ENCODE results near the gene TMEM164. TPM values are rescaled to one million over a fixed set of nuclear protein-coding genes. Genes with fewer than 3 reads are reported as not detected.

TMEM164 gene
- polyA plus RNA-seq, 2 donors = 7.1 to 11.9 TPM

DNA sequence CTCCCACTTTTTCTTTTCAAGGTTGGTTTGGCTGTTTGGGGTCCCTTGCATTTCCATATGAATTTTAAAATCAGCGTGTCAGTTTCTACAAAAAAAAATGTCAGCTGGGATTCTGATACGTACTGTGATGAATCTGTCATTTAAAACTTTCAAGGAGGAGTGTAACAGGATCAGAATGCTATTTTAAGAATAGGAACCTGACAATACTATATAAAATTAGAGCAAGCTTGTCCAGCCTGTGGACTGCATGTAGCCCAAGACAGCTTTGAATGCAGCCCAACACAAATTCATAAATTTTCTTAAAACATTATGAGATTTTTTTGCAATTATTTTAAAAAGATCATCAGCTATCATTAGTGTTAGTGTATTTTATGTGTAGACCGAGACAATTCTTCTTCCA, 56.5 kb downstream of the TMEM164 start:
- Histone ChIP-seq H3K27ac (ENCODE audit: low read depth in 2 of 2, low read length in 1 of 2) (no peak overlapping the region), H3K36me3 (ENCODE audit: control insufficient read depth in 2 of 2, insufficient read depth in 2 of 2, low read length in 1 of 2) (no peaks in the 10 kb centered on the region), H3K4me1 (ENCODE audit: control insufficient read depth in 2 of 2, insufficient read depth in 2 of 2, low read length in 1 of 2) (no peaks in the 10 kb centered on the region), H3K27me3 (ENCODE audit: control insufficient read depth in 1 of 2, insufficient read depth in 2 of 2, low read length in 2 of 2) (no peaks in the 10 kb centered on the region), H3K9me3 (ENCODE audit: control insufficient read depth in 2 of 2, insufficient read depth in 1 of 2, low read depth in 1 of 2, low read length in 1 of 2) (no peaks in the 10 kb centered on the region), H3K4me3 (ENCODE audit: low read depth in 1 of 2, low read length in 2 of 2) (no peak overlapping the region)
- WGBS, 2 donors = 79 to 90% methylated on average over 3 of the region's 3 CpGs

DNA sequence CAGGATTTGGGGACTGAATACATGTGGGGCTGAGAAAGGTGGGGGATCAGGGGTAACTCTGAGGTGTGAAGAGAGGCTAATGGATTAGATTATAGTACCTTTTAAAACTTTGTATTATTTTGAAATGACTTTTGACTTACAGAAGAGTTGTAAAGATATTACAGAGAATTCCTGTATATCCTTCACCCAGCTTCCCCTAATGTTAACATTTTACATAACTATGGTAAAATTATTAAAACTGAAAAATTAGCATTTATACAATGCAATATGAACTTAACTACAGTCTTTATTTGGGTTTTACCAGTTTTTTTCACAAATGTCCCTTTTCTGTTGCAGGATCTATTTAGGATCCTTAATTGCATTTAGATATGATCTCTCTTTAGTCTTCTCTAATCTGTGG, 57.4 kb downstream of the TMEM164 start:
- Histone ChIP-seq H3K9me3 (ENCODE audit: control insufficient read depth in 2 of 2, insufficient read depth in 1 of 2, low read depth in 1 of 2, low read length in 1 of 2) (no peaks in the 10 kb centered on the region), H3K27ac (ENCODE audit: low read depth in 2 of 2, low read length in 1 of 2) (no peak overlapping the region), H3K36me3 (ENCODE audit: control insufficient read depth in 2 of 2, insufficient read depth in 2 of 2, low read length in 1 of 2) (no peaks in the 10 kb centered on the region), H3K27me3 (ENCODE audit: control insufficient read depth in 1 of 2, insufficient read depth in 2 of 2, low read length in 2 of 2) (no peaks in the 10 kb centered on the region), H3K4me3 (ENCODE audit: low read depth in 1 of 2, low read length in 2 of 2) (no peak overlapping the region), H3K4me1 (ENCODE audit: control insufficient read depth in 2 of 2, insufficient read depth in 2 of 2, low read length in 1 of 2) (no peaks in the 10 kb centered on the region)

DNA sequence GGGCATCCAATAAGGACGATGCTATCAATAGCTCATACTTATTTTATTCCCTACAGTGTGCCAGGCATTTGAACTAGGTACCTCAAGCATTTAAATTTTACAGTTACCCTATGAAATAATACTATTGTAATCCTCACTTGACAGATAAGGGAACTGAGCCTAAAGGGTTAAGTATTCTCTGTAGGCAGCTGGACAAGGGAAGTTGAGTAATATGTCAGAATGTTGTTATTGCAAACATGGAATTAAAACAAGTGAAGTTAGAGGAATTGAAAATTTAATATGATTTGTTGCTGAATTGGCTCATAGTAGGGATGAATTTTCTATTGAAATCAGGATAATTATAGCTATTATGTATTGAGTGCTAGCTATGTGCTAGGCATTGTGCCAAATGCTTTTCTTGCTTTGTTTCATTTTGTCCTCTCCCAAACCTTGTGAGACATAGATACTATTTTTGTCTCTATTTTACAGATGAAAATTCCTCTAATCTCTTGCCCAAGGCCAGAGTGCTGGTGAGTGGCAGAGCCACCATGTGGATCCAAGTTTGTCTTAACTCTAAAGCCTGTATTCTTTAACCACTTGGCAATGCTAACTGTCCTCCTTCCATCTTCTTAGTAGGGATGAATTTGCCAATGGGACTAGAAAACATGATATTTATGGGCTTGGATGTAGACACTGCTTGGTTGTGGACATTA, 58.1 kb downstream of the TMEM164 start:
- 53 to 100% methylated on average over 1 of the region's 1 CpG for WGBS, 2 donors
- Histone ChIP-seq H3K36me3 (ENCODE audit: control insufficient read depth in 2 of 2, insufficient read depth in 2 of 2, low read length in 1 of 2) (no peaks in the 10 kb centered on the region), H3K4me3 (ENCODE audit: low read depth in 1 of 2, low read length in 2 of 2) (no peak overlapping the region), H3K27me3 (ENCODE audit: control insufficient read depth in 1 of 2, insufficient read depth in 2 of 2, low read length in 2 of 2) (no peaks in the 10 kb centered on the region), H3K27ac (ENCODE audit: low read depth in 2 of 2, low read length in 1 of 2) (no peak overlapping the region), H3K4me1 (ENCODE audit: control insufficient read depth in 2 of 2, insufficient read depth in 2 of 2, low read length in 1 of 2) (no peaks in the 10 kb centered on the region), H3K9me3 (ENCODE audit: control insufficient read depth in 2 of 2, insufficient read depth in 1 of 2, low read depth in 1 of 2, low read length in 1 of 2) (no peaks in the 10 kb centered on the region)

DNA sequence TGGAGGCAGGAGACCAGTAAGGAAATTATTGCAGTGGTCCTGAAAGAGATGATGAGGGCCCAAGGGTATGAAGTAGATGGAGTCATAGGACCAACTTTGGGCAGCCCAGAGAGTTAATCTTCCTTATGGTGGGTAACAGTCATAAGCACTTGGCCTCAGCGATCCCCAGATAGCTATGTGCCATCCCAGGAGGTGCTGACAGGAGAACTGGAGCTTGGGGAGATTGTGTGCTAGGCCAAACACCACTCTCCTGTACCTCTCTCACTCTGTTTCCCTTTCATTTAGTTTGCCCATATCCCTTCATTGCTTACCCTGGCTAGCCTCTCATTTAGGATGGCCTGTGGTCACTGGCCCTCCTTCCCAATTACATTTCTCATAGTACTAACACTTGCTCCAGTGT, 60.0 kb downstream of the TMEM164 start:
- no peak overlapping the region for H3K27ac ChIP-seq (ENCODE audit: low read depth in 2 of 2, low read length in 1 of 2)
- H3K27me3 ChIP-seq (ENCODE audit: control insufficient read depth in 1 of 2, insufficient read depth in 2 of 2, low read length in 2 of 2) = no peaks in the 10 kb centered on the region
- H3K9me3 ChIP-seq (ENCODE audit: control insufficient read depth in 2 of 2, insufficient read depth in 1 of 2, low read depth in 1 of 2, low read length in 1 of 2) = no peaks in the 10 kb centered on the region
- no peaks in the 10 kb centered on the region for H3K36me3 ChIP-seq (ENCODE audit: control insufficient read depth in 2 of 2, insufficient read depth in 2 of 2, low read length in 1 of 2)
- WGBS, 2 donors = 86 to 93% methylated on average over 1 of the region's 1 CpG
- no peaks in the 10 kb centered on the region for H3K4me1 ChIP-seq (ENCODE audit: control insufficient read depth in 2 of 2, insufficient read depth in 2 of 2, low read length in 1 of 2)
- H3K4me3 ChIP-seq (ENCODE audit: low read depth in 1 of 2, low read length in 2 of 2) = no peak overlapping the region

DNA sequence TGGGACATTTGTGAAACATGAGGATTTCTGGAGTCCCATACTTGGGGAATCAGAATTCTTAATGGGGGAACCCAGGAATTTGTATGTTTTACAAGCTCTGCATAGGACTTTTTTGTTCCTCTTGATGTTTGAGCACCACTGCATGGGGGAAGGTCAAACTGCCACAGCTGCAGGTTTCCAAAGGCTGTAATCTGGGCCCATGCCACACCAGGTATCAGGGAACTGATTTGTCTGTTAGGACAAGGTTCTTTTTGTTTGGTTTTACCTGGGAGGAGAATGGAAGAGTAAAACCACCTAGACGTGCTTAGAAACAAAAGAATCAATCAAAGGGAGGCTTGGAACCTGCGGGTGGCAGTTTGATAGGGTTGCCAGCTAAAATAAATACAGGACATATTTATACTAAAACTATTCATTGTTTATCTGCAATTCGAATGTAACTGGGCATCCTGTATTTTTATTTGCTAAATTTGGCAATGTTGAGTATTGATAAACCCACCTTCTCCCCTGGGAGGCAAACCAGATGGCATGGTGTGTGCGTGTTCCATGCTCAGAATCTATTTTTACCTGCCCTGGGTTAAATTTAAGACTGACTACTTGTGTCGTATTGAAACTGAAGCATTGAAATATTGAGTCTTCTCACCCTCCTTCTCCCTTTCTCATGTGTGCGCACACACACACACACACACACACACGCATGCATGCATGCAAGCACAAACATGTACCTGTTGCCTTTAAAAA, 63.7 kb downstream of the TMEM164 start:
- Histone ChIP-seq H3K9me3 (ENCODE audit: control insufficient read depth in 2 of 2, insufficient read depth in 1 of 2, low read depth in 1 of 2, low read length in 1 of 2) (no peaks in the 10 kb centered on the region), H3K27ac (ENCODE audit: low read depth in 2 of 2, low read length in 1 of 2) (no peak overlapping the region), H3K4me1 (ENCODE audit: control insufficient read depth in 2 of 2, insufficient read depth in 2 of 2, low read length in 1 of 2) (no peaks in the 10 kb centered on the region), H3K36me3 (ENCODE audit: control insufficient read depth in 2 of 2, insufficient read depth in 2 of 2, low read length in 1 of 2) (no peaks in the 10 kb centered on the region), H3K27me3 (ENCODE audit: control insufficient read depth in 1 of 2, insufficient read depth in 2 of 2, low read length in 2 of 2) (no peaks in the 10 kb centered on the region), H3K4me3 (ENCODE audit: low read depth in 1 of 2, low read length in 2 of 2) (no peak overlapping the region)
- WGBS, 2 donors = 47 to 48% methylated on average over 7 of the region's 7 CpGs

DNA sequence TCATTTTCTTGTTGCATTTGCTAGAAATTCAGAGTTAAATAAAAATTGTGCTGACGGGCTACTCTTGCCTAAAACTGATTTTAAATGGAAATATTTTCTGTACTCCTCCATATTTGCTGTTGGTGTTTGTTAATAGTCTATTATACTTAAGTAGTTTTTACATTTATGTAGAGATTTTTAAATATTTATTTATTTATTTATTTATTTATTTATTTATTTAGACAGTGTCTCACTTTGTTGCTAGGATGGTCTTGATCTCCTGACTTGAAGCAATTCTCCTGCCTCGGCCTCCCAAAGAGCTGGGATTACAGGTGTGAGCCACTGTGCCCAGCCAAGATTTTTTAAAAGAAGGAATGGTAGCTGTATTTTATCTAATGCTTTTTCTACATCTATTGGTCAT, 68.1 kb downstream of the TMEM164 start:
- H3K4me3 ChIP-seq (ENCODE audit: low read depth in 1 of 2, low read length in 2 of 2) = no peak overlapping the region
- WGBS, 2 donors = 93 to 98% methylated on average over 2 of the region's 2 CpGs
- H3K36me3 ChIP-seq (ENCODE audit: control insufficient read depth in 2 of 2, insufficient read depth in 2 of 2, low read length in 1 of 2) = no peaks in the 10 kb centered on the region
- no peaks in the 10 kb centered on the region for H3K9me3 ChIP-seq (ENCODE audit: control insufficient read depth in 2 of 2, insufficient read depth in 1 of 2, low read depth in 1 of 2, low read length in 1 of 2)
- H3K4me1 ChIP-seq (ENCODE audit: control insufficient read depth in 2 of 2, insufficient read depth in 2 of 2, low read length in 1 of 2) = no peaks in the 10 kb centered on the region
- no peaks in the 10 kb centered on the region for H3K27me3 ChIP-seq (ENCODE audit: control insufficient read depth in 1 of 2, insufficient read depth in 2 of 2, low read length in 2 of 2)
- no peak overlapping the region for H3K27ac ChIP-seq (ENCODE audit: low read depth in 2 of 2, low read length in 1 of 2)

DNA sequence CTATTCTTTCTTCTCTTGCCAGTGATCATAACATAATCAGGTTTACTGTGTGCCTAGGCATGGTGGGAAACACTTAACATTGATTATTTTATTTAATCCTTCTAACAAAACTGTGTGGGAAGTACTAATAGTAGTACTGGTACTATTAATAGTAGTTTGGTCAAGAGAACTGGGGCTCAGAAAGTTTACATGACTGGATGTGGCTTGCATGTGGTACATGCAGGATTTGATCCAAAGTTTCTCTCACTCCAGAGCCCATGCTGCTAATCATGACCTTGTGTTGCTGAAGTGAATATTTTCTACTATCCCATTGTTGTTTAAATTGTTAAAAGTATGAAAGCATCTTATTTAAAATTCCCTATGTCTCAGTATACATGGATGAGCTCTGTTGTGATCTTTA, 78.4 kb downstream of the TMEM164 start:
- H3K9me3 ChIP-seq (ENCODE audit: control insufficient read depth in 2 of 2, insufficient read depth in 1 of 2, low read depth in 1 of 2, low read length in 1 of 2) = no peaks in the 10 kb centered on the region
- no peaks in the 10 kb centered on the region for H3K27me3 ChIP-seq (ENCODE audit: control insufficient read depth in 1 of 2, insufficient read depth in 2 of 2, low read length in 2 of 2)
- H3K36me3 ChIP-seq (ENCODE audit: control insufficient read depth in 2 of 2, insufficient read depth in 2 of 2, low read length in 1 of 2) = no peaks in the 10 kb centered on the region
- H3K4me1 ChIP-seq (ENCODE audit: control insufficient read depth in 2 of 2, insufficient read depth in 2 of 2, low read length in 1 of 2) = peaks cover 0 to 5% of the 10 kb centered on the region in 2 donors
- H3K27ac ChIP-seq (ENCODE audit: low read depth in 2 of 2, low read length in 1 of 2) = no peak overlapping the region
- no peak overlapping the region for H3K4me3 ChIP-seq (ENCODE audit: low read depth in 1 of 2, low read length in 2 of 2)

DNA sequence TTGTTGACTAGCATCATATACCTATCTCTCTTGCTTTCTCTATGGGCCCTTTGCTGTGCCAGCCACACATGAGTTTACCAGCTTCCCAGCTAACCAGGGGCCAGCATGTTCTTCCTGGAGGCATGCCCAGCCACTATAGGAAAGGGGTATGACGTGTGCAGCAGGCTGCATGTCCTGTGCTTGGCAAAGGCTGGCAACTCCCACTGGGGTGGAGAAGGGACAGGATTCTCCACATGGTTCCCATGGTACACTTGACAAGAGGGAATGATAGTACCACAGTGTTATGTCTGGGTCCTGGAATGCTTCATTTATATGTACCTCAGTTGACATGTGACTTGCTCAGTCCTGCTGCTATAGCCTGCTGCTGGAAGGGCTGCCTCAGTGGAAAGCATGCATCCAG, 78.8 kb downstream of the TMEM164 start:
- H3K27me3 ChIP-seq (ENCODE audit: control insufficient read depth in 1 of 2, insufficient read depth in 2 of 2, low read length in 2 of 2) = no peaks in the 10 kb centered on the region
- peaks cover 0 to 5% of the 10 kb centered on the region in 2 donors for H3K4me1 ChIP-seq (ENCODE audit: control insufficient read depth in 2 of 2, insufficient read depth in 2 of 2, low read length in 1 of 2)
- 29 to 44% methylated on average over 1 of the region's 1 CpG for WGBS, 2 donors
- peak overlapping the region; percentile 13 to 16 for H3K27ac ChIP-seq (ENCODE audit: low read depth in 2 of 2, low read length in 1 of 2)
- no peak overlapping the region for H3K4me3 ChIP-seq (ENCODE audit: low read depth in 1 of 2, low read length in 2 of 2)
- H3K36me3 ChIP-seq (ENCODE audit: control insufficient read depth in 2 of 2, insufficient read depth in 2 of 2, low read length in 1 of 2) = no peaks in the 10 kb centered on the region
- H3K9me3 ChIP-seq (ENCODE audit: control insufficient read depth in 2 of 2, insufficient read depth in 1 of 2, low read depth in 1 of 2, low read length in 1 of 2) = no peaks in the 10 kb centered on the region

DNA sequence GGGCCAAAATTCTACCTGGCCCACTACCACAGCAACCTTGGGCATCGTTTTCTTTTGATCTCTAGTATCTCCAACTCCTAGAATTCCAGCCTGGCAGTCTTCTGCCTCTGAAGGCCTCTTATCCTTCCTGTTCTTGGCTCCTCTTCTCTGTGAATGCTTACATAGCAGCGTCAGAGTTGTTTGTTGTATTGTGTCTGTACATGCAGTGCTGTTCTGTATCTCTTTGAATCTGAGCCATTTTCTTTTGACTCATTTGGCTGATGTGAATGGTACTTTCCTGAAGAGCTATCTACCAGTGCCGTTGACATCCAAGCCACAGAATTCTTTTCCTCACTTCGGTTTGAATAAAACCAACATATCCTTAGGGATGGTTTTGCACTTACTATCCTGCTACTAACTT, 79.2 kb downstream of the TMEM164 start:
- H3K4me3 ChIP-seq (ENCODE audit: low read depth in 1 of 2, low read length in 2 of 2) = no peak overlapping the region
- H3K27ac ChIP-seq (ENCODE audit: low read depth in 2 of 2, low read length in 1 of 2) = peak overlapping the region; percentile 13 to 16
- peaks cover 0 to 5% of the 10 kb centered on the region in 2 donors for H3K4me1 ChIP-seq (ENCODE audit: control insufficient read depth in 2 of 2, insufficient read depth in 2 of 2, low read length in 1 of 2)
- H3K27me3 ChIP-seq (ENCODE audit: control insufficient read depth in 1 of 2, insufficient read depth in 2 of 2, low read length in 2 of 2) = no peaks in the 10 kb centered on the region
- 21 to 30% methylated on average over 4 of the region's 4 CpGs for WGBS, 2 donors
- no peaks in the 10 kb centered on the region for H3K9me3 ChIP-seq (ENCODE audit: control insufficient read depth in 2 of 2, insufficient read depth in 1 of 2, low read depth in 1 of 2, low read length in 1 of 2)
- H3K36me3 ChIP-seq (ENCODE audit: control insufficient read depth in 2 of 2, insufficient read depth in 2 of 2, low read length in 1 of 2) = no peaks in the 10 kb centered on the region

All from esophagus (tissue), 2 donors.